K562 (cell line): ENCODE measurements around the gene PEBP1. TPM values are rescaled to one million over a fixed set of nuclear protein-coding genes. Genes with fewer than 3 reads are reported as not detected.

Experiments used
- ARNT ChIP-seq, 2 experiments: fragments of 450-650 bp; IDR thresholded peaks; 2 replicates each; pipeline ENCODE4 v1.6.1; 2016; ENCODE audit warnings: mild to moderate bottlenecking in 1 of 2
- ELF1 ChIP-seq: fragments of 200-800 bp; sonication (Bioruptor generic); IDR thresholded peaks from 2 replicates; pipeline ENCODE4 v1.6.1; 2016; ENCODE audit warnings: missing genetic modification characterization, missing compliant biosample characterization
- FIP1L1 ChIP-seq: fragments of 200-400 bp; formaldehyde crosslinking; IDR thresholded peaks from 2 replicates; pipeline ENCODE4 v1.6.1; 2018; ENCODE audit warnings: mild to moderate bottlenecking, low read depth, low read length; ENCODE audit not compliant: poor library complexity, severe bottlenecking
- KAT7 ChIP-seq: sonication (generic); formaldehyde crosslinking; IDR thresholded peaks from 2 replicates; pipeline ENCODE4 v1.8.0; 2022; ENCODE audit warnings: missing genetic modification reagents, mild to moderate bottlenecking, borderline replicate concordance
- NCOA2 ChIP-seq, 2 experiments: fragments of 450-650 bp; IDR thresholded peaks; 2 replicates each; pipeline ENCODE4 v1.6.1; 2018; ENCODE audit warnings: mild to moderate bottlenecking in 2 of 2, moderate library complexity in 1 of 2; ENCODE audit not compliant: partially characterized antibody in 2 of 2
- POU5F1 ChIP-seq: fragments of 150-350 bp; IDR thresholded peaks from 2 replicates; pipeline ENCODE4 v1.6.1; 2014; ENCODE audit warnings: borderline replicate concordance, low read length, low read depth, mild to moderate bottlenecking; ENCODE audit not compliant: partially characterized antibody
- PTTG1 ChIP-seq: fragments of 450-650 bp; IDR thresholded peaks from 2 replicates; pipeline ENCODE4 v1.6.1; 2016; ENCODE audit warnings: low read depth, mild to moderate bottlenecking, missing genetic modification characterization, missing compliant biosample characterization
- SMAD4 ChIP-seq: fragments of 250-450 bp; sonication (Bioruptor Pico); conservative IDR thresholded peaks from 2 replicates; pipeline ENCODE4 v1.8.0; 2021; ENCODE audit warnings: inconsistent platforms, mild to moderate bottlenecking, moderate library complexity
- ZBTB7A ChIP-seq: IDR thresholded peaks from 2 replicates; pipeline ENCODE4 v1.6.1; 2011; ENCODE audit warnings: low read depth, mild to moderate bottlenecking, low read length, moderate library complexity, borderline replicate concordance; ENCODE audit not compliant: control insufficient read depth
- ZFP1 ChIP-seq: fragments of 450-650 bp; formaldehyde crosslinking; IDR thresholded peaks from 2 replicates; pipeline ENCODE4 v1.4.0; 2020; ENCODE audit warnings: mild to moderate bottlenecking, mixed read lengths
- ZNF431 ChIP-seq: sonication (generic); formaldehyde crosslinking; IDR thresholded peaks from 2 replicates; pipeline ENCODE4 v1.8.0; 2022; ENCODE audit warnings: mild to moderate bottlenecking, missing genetic modification reagents
- polyA plus RNA-seq, 8 experiments: library from polyadenylated mRNA; depleted of rRNA in 4 of 8; stranded (reverse) in 5 of 8; unstranded in 3 of 8; fragments of >200 nt; fragmentation: Nextera tagmentation in 2 of 8; fragmentation: Illumina TruSeq in 1 of 8; extraction: Ambion mirVana in 2 of 8; extraction: Trizol in 1 of 8; gene quantifications; 2 replicates each; pipeline versions ENCODE4 v1.2.1 to v1.2.3, GENCODE V29; 2011 to 2014; ENCODE audit warnings: inconsistent platforms in 1 of 8, missing spikeins in 1 of 8
- total RNA-seq, 7 experiments: library from RNA; depleted of rRNA in 6 of 7; stranded (reverse); fragments of >200 nt in 6 of 7; fragmentation: Illumina TruSeq in 2 of 7; extraction: Trizol in 2 of 7; gene quantifications; 2 replicates each; pipeline versions ENCODE4 v1.2.1 to v1.2.3, GENCODE V29; 2011 to 2021; ENCODE audit warnings: low replicate concordance in 1 of 7
- TF ChIP-seq, protein P1 (sequence below), 2 experiments: fragments of 250-450 bp in 1 of 2; fragments of 450-650 bp in 1 of 2; sonication (Bioruptor Pico) in 1 of 2; IDR thresholded peaks; 2 replicates each; pipeline versions ENCODE4 v1.6.1 to v1.8.0; 2016 to 2021; ENCODE audit warnings: mild to moderate bottlenecking in 2 of 2, moderate library complexity in 2 of 2, missing compliant biosample characterization in 1 of 2, missing genetic modification characterization in 1 of 2
- TF ChIP-seq, protein P2 (sequence below): fragments of 250-450 bp; sonication (Bioruptor Pico); IDR thresholded peaks from 2 replicates; pipeline ENCODE4 v1.6.1; 2021; ENCODE audit warnings: mild to moderate bottlenecking
- TF ChIP-seq, protein P3 (sequence below), 2 experiments: IDR thresholded peaks; 2 replicates each; pipeline ENCODE4 v1.6.1; 2011; ENCODE audit warnings: borderline replicate concordance in 1 of 2, control low read depth in 1 of 2, low read depth in 1 of 2, low read length in 1 of 2, mild to moderate bottlenecking in 1 of 2, mixed read lengths in 1 of 2, moderate library complexity in 1 of 2; ENCODE audit not compliant: insufficient read depth in 1 of 2, insufficient read length in 1 of 2, poor library complexity in 1 of 2, severe bottlenecking in 1 of 2; ENCODE audit errors: extremely low read depth in 1 of 2
- TF ChIP-seq, protein P4 (sequence below): fragments of 250-450 bp; sonication (Bioruptor Pico); IDR thresholded peaks from 2 replicates; pipeline ENCODE4 v1.4.0; 2020; ENCODE audit warnings: mild to moderate bottlenecking, moderate library complexity, borderline replicate concordance
- TF ChIP-seq, protein P5 (sequence below): fragments of 450-650 bp; IDR thresholded peaks from 2 replicates; pipeline ENCODE4 v1.7.0; 2016; ENCODE audit warnings: borderline replicate concordance

Gene PEBP1
- total and polyA plus RNA-seq, 9 of the 15 experiments (the other 6 are each of a cell fraction or from before 2014, with no cell fraction given): 77.3 to 207 (median 153) TPM

DNA sequence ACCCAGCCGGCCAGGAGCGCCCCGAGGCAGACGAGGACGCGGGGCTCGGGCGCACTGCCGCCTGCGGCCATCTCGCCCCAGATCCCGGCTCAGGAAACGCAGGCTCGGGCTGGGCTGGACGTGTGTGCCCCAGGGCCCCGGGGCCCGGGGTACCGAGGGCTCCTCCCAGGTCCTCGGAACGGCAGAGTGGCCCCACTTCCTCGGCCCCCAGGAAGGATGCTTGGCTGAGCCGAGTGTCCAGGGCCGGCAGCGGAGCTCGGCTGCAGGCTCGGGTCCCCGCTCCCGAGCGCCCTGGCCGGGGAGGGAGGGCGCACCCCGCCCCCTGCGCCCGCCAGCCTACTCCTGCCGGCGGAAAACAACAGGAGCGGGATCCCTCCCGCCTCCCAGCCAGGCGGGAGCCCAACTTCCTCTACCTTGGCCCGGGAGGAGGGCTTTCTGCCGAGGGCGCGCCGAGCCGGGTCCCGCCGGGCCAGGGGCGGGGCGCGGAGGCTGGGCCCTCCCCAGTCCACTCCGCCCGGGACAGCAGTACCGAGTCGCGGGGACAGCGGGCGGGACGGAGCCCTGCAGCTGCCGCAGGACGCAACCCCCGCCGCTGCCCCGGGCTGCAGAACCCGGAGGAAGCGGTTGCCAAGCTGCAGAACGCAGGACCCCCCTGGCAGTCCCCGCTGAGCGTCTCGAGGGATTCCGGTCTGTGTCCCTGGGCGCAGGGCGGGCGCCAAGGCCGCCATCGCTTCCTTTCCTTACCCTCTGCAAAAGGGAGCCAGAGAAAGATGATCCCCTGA, 32.1 kb upstream of the PEBP1 start, which contains the start of gene VSIG10 (continued):
- TF ChIP-seq ZFP1 (CRISPR knock-in tag): no peak
- TF ChIP-seq PTTG1 (tag): no peak
- TF ChIP-seq, protein P1, sequence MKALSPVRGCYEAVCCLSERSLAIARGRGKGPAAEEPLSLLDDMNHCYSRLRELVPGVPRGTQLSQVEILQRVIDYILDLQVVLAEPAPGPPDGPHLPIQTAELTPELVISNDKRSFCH (CRISPR knock-in tag; IDR thresholded peaks at IDR 0.05): no peak
- TF ChIP-seq, protein P1 (tag; IDR thresholded peaks at IDR 0.05): no peak
- TF ChIP-seq ZBTB7A: no peak
- TF ChIP-seq, protein P2, sequence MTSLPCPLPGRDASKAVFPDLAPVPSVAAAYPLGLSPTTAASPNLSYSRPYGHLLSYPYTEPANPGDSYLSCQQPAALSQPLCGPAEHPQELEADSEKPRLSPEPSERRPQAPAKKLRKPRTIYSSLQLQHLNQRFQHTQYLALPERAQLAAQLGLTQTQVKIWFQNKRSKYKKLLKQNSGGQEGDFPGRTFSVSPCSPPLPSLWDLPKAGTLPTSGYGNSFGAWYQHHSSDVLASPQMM: no peak
- no peak for TF ChIP-seq ELF1 (tag)
- TF ChIP-seq, protein P3, sequence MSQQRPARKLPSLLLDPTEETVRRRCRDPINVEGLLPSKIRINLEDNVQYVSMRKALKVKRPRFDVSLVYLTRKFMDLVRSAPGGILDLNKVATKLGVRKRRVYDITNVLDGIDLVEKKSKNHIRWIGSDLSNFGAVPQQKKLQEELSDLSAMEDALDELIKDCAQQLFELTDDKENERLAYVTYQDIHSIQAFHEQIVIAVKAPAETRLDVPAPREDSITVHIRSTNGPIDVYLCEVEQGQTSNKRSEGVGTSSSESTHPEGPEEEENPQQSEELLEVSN (IDR thresholded peaks at IDR 0.05; ENCODE audit: borderline replicate concordance in 1 of 2, extremely low read depth in 1 of 2, insufficient read depth in 1 of 2, insufficient read length in 1 of 2, low read depth in 1 of 2, low read length in 1 of 2, poor library complexity in 1 of 2, severe bottlenecking in 1 of 2): peak in 1 of 2 experiments; percentile 14
- TF ChIP-seq POU5F1: no peak
- TF ChIP-seq, protein P4, sequence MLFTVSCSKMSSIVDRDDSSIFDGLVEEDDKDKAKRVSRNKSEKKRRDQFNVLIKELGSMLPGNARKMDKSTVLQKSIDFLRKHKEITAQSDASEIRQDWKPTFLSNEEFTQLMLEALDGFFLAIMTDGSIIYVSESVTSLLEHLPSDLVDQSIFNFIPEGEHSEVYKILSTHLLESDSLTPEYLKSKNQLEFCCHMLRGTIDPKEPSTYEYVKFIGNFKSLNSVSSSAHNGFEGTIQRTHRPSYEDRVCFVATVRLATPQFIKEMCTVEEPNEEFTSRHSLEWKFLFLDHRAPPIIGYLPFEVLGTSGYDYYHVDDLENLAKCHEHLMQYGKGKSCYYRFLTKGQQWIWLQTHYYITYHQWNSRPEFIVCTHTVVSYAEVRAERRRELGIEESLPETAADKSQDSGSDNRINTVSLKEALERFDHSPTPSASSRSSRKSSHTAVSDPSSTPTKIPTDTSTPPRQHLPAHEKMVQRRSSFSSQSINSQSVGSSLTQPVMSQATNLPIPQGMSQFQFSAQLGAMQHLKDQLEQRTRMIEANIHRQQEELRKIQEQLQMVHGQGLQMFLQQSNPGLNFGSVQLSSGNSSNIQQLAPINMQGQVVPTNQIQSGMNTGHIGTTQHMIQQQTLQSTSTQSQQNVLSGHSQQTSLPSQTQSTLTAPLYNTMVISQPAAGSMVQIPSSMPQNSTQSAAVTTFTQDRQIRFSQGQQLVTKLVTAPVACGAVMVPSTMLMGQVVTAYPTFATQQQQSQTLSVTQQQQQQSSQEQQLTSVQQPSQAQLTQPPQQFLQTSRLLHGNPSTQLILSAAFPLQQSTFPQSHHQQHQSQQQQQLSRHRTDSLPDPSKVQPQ (CRISPR knock-in tag): no peak
- no peak for TF ChIP-seq ARNT (IDR thresholded peaks at IDR 0.05)
- TF ChIP-seq FIP1L1: peak; percentile 15
- TF ChIP-seq NCOA2 (IDR thresholded peaks at IDR 0.05; ENCODE audit: partially characterized antibody in 2 of 2): no peak
- TF ChIP-seq KAT7 (CRISPR knock-in tag): 0 out of 2 replicates have a peak, but pooled peaks have one; percentile 35
- TF ChIP-seq SMAD4 (CRISPR knock-in tag): no peak
- TF ChIP-seq ZNF431 (CRISPR knock-in tag): no peak
- TF ChIP-seq, protein P5, sequence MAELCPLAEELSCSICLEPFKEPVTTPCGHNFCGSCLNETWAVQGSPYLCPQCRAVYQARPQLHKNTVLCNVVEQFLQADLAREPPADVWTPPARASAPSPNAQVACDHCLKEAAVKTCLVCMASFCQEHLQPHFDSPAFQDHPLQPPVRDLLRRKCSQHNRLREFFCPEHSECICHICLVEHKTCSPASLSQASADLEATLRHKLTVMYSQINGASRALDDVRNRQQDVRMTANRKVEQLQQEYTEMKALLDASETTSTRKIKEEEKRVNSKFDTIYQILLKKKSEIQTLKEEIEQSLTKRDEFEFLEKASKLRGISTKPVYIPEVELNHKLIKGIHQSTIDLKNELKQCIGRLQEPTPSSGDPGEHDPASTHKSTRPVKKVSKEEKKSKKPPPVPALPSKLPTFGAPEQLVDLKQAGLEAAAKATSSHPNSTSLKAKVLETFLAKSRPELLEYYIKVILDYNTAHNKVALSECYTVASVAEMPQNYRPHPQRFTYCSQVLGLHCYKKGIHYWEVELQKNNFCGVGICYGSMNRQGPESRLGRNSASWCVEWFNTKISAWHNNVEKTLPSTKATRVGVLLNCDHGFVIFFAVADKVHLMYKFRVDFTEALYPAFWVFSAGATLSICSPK: no peak
